ENCODE data around the gene SLC27A1.
A peak's percentile ranks its signal among the peaks of the same experiment; 100 is the strongest.
"Not testable (repeated sequence)": the region's sequence is repeated elsewhere in the genome, so short reads cannot be mapped to it uniquely, and the experiment has no call there.

SLC27A1 gene

GRCh38 chr19:17506745-17507144 lies 36.4 kb downstream of the SLC27A1 start:
- H3K4me3 ChIP-seq (replicated peaks; ENCODE audit: low read depth, low read length) = no peak overlapping the region
- TF ChIP-seq CTCF (IDR thresholded peaks at IDR 0.05; ENCODE audit: insufficient read depth, low read length, poor library complexity, severe bottlenecking) = no peak
- no peak for DNase-seq (ENCODE audit: extremely low read depth, insufficient read length)
- peaks cover 3% of the 10 kb centered on the region for H3K36me3 ChIP-seq (ENCODE audit: control insufficient read depth, insufficient read depth, low read length)
- no peaks in the 10 kb centered on the region for H3K27me3 ChIP-seq (replicated peaks; ENCODE audit: control insufficient read depth, insufficient read depth, low read length)

GRCh38 chr19:17508558-17508933 lies 38.2 kb downstream of the SLC27A1 start:
- not testable (repeated sequence) for DNase-seq (ENCODE audit: extremely low read depth, insufficient read length); H3K4me3 ChIP-seq (replicated peaks; ENCODE audit: low read depth, low read length); H3K27me3 ChIP-seq (replicated peaks; ENCODE audit: control insufficient read depth, insufficient read depth, low read length); H3K36me3 ChIP-seq (ENCODE audit: control insufficient read depth, insufficient read depth, low read length)

GRCh38 chr19:17510220-17510993 lies 40.1 kb downstream of the SLC27A1 start:
- no peaks in the 10 kb centered on the region for H3K27me3 ChIP-seq (replicated peaks; ENCODE audit: control insufficient read depth, insufficient read depth, low read length)
- DNase-seq (ENCODE audit: extremely low read depth, insufficient read length) = no peak
- peaks cover 5% of the 10 kb centered on the region for H3K36me3 ChIP-seq (ENCODE audit: control insufficient read depth, insufficient read depth, low read length)
- no peak for TF ChIP-seq CTCF (IDR thresholded peaks at IDR 0.05; ENCODE audit: insufficient read depth, low read length, poor library complexity, severe bottlenecking)
- peak overlapping the region; percentile 96 for H3K4me3 ChIP-seq (replicated peaks; ENCODE audit: low read depth, low read length)

- H3K36me3 ChIP-seq (ENCODE audit: control insufficient read depth, insufficient read depth, low read length) = peaks cover 7% of the 10 kb centered on the region
- H3K4me3 ChIP-seq (replicated peaks; ENCODE audit: low read depth, low read length) = peak overlapping the region; percentile 96
- TF ChIP-seq CTCF (IDR thresholded peaks at IDR 0.05; ENCODE audit: insufficient read depth, low read length, poor library complexity, severe bottlenecking) = peak; percentile 43
- no peaks in the 10 kb centered on the region for H3K27me3 ChIP-seq (replicated peaks; ENCODE audit: control insufficient read depth, insufficient read depth, low read length)
- peak; percentile 94 for DNase-seq (ENCODE audit: extremely low read depth, insufficient read length)
Observed at GRCh38 chr19:17511724-17512573, 41.6 kb downstream of the SLC27A1 start.

- H3K36me3 ChIP-seq (ENCODE audit: control insufficient read depth, insufficient read depth, low read length) = peaks cover 12% of the 10 kb centered on the region
Observed at GRCh38 chr19:17512574-17512939, 42.2 kb downstream of the SLC27A1 start.

More at GRCh38 chr19:17512574-17512939, 42.2 kb downstream of the SLC27A1 start:
- TF ChIP-seq CTCF (IDR thresholded peaks at IDR 0.05; ENCODE audit: insufficient read depth, low read length, poor library complexity, severe bottlenecking) = no peak
- no peak for DNase-seq (ENCODE audit: extremely low read depth, insufficient read length)
- H3K4me3 ChIP-seq (replicated peaks; ENCODE audit: low read depth, low read length) = peak overlapping the region; percentile 96
- no peaks in the 10 kb centered on the region for H3K27me3 ChIP-seq (replicated peaks; ENCODE audit: control insufficient read depth, insufficient read depth, low read length)
